Thyroid gland (tissue), 4 donors: ENCODE data around the gene STOX1.

Source experiments
- POLR2A ChIP-seq, 2 donors: fragments of 450-650 bp; IDR thresholded peaks; one replicate each; pipeline ENCODE4 v1.6.1; 2017; ENCODE audit warnings: antibody characterized with exemption in 2 of 2, mild to moderate bottlenecking in 2 of 2, moderate library complexity in 1 of 2
- TF ChIP-seq, protein P1 (sequence below), 6 experiments: fragments of 200-600 bp in 3 of 6; fragments of 450-650 bp in 3 of 6; sonication (generic) in 3 of 6; IDR thresholded peaks; one replicate each; pipeline ENCODE4 v1.5.1; 2016 to 2019; ENCODE audit warnings: antibody characterized with exemption in 6 of 6, mild to moderate bottlenecking in 2 of 6, inconsistent platforms in 1 of 6, moderate library complexity in 1 of 6

GRCh38 chr10:68837626-68838322, 10.4 kb downstream of the STOX1 start:
- TF ChIP-seq, protein P1, sequence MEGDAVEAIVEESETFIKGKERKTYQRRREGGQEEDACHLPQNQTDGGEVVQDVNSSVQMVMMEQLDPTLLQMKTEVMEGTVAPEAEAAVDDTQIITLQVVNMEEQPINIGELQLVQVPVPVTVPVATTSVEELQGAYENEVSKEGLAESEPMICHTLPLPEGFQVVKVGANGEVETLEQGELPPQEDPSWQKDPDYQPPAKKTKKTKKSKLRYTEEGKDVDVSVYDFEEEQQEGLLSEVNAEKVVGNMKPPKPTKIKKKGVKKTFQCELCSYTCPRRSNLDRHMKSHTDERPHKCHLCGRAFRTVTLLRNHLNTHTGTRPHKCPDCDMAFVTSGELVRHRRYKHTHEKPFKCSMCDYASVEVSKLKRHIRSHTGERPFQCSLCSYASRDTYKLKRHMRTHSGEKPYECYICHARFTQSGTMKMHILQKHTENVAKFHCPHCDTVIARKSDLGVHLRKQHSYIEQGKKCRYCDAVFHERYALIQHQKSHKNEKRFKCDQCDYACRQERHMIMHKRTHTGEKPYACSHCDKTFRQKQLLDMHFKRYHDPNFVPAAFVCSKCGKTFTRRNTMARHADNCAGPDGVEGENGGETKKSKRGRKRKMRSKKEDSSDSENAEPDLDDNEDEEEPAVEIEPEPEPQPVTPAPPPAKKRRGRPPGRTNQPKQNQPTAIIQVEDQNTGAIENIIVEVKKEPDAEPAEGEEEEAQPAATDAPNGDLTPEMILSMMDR (IDR thresholded peaks at IDR 0.05), result no peak
- no peak for TF ChIP-seq POLR2A (IDR thresholded peaks at IDR 0.05)
